Measurements from ENCODE around the gene ATG16L2.

- TF ChIP-seq CTCF (IDR thresholded peaks at IDR 0.05; ENCODE audit: low read depth, low read length, missing input control) (no peak), ZBTB33 (IDR thresholded peaks at IDR 0.05) (no peak), SP1 (IDR thresholded peaks at IDR 0.05) (no peak), RAD21 (IDR thresholded peaks at IDR 0.05) (no peak), YY1 (IDR thresholded peaks at IDR 0.05) (no peak), RXRA (IDR thresholded peaks at IDR 0.05) (no peak), TAF1 (conservative IDR thresholded peaks at IDR 0.05) (no peak), EGR1 (IDR thresholded peaks at IDR 0.05; ENCODE audit: low read depth in 2 of 2) (no peak)
- TF ChIP-seq, protein P1, sequence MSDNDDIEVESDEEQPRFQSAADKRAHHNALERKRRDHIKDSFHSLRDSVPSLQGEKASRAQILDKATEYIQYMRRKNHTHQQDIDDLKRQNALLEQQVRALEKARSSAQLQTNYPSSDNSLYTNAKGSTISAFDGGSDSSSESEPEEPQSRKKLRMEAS (IDR thresholded peaks at IDR 0.05) = no peak
- TF ChIP-seq, protein P2, sequence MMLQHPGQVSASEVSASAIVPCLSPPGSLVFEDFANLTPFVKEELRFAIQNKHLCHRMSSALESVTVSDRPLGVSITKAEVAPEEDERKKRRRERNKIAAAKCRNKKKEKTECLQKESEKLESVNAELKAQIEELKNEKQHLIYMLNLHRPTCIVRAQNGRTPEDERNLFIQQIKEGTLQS (IDR thresholded peaks at IDR 0.05) = no peak
These were observed 34.6 kb upstream of the ATG16L2 start for GRCh38 chr11:72779495-72780128.

All from liver (tissue), 3 donors.